HG02973 (cell line): Measurements from ENCODE around the gene FAM78B.

Experiments
- ATAC-seq: cut with Tn5 transposase; IDR thresholded peaks from one replicate; pipeline ENCODE4 v1.9.1; 2021; ENCODE audit warnings: moderate library complexity; ENCODE audit not compliant: unreplicated experiment

The FAM78B gene

DNA sequence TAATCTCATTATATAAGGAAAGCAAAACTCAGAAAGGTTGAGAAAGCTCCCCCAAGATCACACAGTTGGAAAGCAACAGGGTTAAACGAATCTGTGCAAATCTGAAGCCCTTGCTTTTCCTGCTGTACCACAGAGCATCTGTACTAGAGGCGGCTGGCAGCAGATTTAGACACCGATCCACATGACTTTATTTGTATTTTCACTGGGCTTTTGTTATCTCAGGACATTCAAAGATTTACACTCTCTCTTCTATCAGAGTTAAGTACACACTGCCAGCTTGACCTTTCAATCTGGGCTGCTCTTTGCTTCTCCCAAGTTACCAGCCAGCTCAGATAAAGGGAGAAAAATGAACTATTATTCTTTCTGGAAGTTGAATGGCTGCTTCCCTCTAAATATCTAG lies 146.6 kb downstream of the FAM78B start:
- no peak for ATAC-seq
